ENCODE data around the gene SRPX2.

DNA sequence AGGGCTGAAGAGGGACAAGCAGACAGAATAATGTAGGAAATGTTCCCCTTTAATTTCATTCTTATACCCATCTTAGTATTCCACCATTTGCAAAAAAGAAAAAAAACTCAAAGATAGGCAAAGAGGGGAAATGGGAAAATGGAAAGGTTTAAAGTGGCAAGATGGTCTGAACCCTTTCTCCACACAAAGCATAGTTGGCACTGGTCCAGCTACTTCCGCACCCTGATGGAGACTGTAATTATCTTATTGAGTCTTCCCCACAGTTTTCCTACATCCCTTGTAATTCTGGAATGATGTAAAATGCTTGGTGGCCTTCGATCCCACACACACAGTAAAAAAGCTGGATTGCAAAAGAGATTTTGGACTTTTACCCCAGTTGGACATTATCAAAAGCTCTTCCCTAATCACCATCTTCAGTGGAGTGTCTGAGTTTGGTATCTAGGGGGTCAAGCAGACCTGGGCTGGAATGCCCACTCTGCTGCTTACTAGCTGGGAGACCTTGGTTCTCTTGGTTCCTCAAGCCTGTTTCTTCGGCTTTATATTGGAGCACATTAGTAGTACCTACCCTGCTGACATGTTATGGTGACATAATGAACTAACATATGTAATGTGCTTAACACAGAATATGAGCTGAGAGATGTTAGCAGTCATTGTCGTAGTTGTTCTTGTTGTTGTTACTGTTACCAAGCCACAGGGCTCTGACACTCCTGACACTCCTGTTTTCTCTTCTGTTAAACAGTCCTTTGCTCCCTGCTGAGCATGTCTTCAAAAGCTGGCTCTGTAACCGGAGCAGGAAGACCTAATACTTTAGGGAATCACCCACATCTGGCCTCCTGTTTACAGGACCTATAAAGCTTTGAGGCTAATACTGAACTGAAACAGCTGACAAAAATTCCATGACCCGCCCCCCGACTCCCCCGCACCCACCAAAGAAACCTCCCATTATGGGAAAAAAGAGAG, 4.7 kb downstream of the SRPX2 start:
- TF ChIP-seq, protein P1, sequence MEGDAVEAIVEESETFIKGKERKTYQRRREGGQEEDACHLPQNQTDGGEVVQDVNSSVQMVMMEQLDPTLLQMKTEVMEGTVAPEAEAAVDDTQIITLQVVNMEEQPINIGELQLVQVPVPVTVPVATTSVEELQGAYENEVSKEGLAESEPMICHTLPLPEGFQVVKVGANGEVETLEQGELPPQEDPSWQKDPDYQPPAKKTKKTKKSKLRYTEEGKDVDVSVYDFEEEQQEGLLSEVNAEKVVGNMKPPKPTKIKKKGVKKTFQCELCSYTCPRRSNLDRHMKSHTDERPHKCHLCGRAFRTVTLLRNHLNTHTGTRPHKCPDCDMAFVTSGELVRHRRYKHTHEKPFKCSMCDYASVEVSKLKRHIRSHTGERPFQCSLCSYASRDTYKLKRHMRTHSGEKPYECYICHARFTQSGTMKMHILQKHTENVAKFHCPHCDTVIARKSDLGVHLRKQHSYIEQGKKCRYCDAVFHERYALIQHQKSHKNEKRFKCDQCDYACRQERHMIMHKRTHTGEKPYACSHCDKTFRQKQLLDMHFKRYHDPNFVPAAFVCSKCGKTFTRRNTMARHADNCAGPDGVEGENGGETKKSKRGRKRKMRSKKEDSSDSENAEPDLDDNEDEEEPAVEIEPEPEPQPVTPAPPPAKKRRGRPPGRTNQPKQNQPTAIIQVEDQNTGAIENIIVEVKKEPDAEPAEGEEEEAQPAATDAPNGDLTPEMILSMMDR (IDR thresholded peaks at IDR 0.05) = no peak
- TF ChIP-seq EP300 (IDR thresholded peaks at IDR 0.05) (no peak), POLR2AphosphoS5 (IDR thresholded peaks at IDR 0.05) (no peak), POLR2A (IDR thresholded peaks at IDR 0.05) (no peak)

Data from suprapubic skin (tissue), 4 donors.